K562 (cell line): ENCODE data around the gene NLRP4. TPM values are rescaled to one million over a fixed set of nuclear protein-coding genes. Genes with fewer than 3 reads are reported as not detected.

Experiments
- ATAC-seq: fragments of 200-7000 bp; cut with Tn5 transposase; 3 replicates; pipeline ENCODE4 v1.9.1; 2020; ENCODE audit warnings: moderate library complexity
- BruUV-seq: library from RNA; stranded (reverse); fragments of 400-500 nt; replicated peaks from 2 replicates; lab custom pipeline; 2021; lab: Mats Ljungman, UMichigan
- CTCF ChIA-PET: fragments of 300-600 bp; formaldehyde crosslinking; extraction: SDS; loops from one replicate; lab custom pipeline; 2021; ENCODE audit warnings: low intra/inter-chr PET ratio; lab: Yijun Ruan, JAX
- POLR2A ChIA-PET: fragments of 300-600, 350-650 bp; sonication (Branson Sonifier 250); formaldehyde crosslinking; extraction: SDS; loops from one replicate; lab custom pipeline; 2021; ENCODE audit warnings: antibody characterized with exemption, inconsistent platforms; lab: Yijun Ruan, JAX
- DNase-seq, 4 experiments: peaks; one replicate each; pipeline versions ENCODE4 v3.0.0 to v3.0.0-alpha.2; 2011 to 2018; ENCODE audit warnings: low spot score in 3 of 4, mixed read lengths in 3 of 4; ENCODE audit errors: extremely low read depth in 1 of 4
- FAIRE-seq: peaks from 2 replicates; lab custom pipeline; 2011; peaks lifted over from hg19 to GRCh38; lab: Jason Lieb, UNC
- H2AFZ ChIP-seq: 2 replicates; pipeline ENCODE4 v1.6.0; 2011; ENCODE audit warnings: low read depth, low read length, control low read depth, inconsistent platforms
- H3K27ac ChIP-seq: fragments of 200-600 bp; 3 replicates; pipeline ENCODE4 v1.8.0; 2011; ENCODE audit warnings: low read depth, mild to moderate bottlenecking, control low read depth, inconsistent platforms, low read length, moderate library complexity, mixed read lengths; ENCODE audit errors: extremely low read depth
- H3K27me3 ChIP-seq, 2 experiments: fragments of 300-600 bp in 1 of 2; 2 replicates in 1 of 2; 3 replicates in 1 of 2; pipeline versions ENCODE4 v1.6.0 to v1.8.0; 2011; ENCODE audit warnings: inconsistent platforms in 2 of 2, low read length in 2 of 2, mild to moderate bottlenecking in 1 of 2, mixed read lengths in 1 of 2, moderate library complexity in 1 of 2; ENCODE audit not compliant: control insufficient read depth in 2 of 2, insufficient read depth in 2 of 2
- H3K36me3 ChIP-seq: fragments of 300-600 bp; 3 replicates; pipeline ENCODE4 v1.8.0; 2011; ENCODE audit warnings: mild to moderate bottlenecking, low read length, inconsistent platforms; ENCODE audit not compliant: control insufficient read depth, insufficient read depth
- H3K4me1 ChIP-seq, 2 experiments: fragments of 200-600 bp in 1 of 2; replicated peaks in 1 of 2; 2 replicates in 1 of 2; 3 replicates in 1 of 2; pipeline versions ENCODE4 v1.5.1 to v1.8.0; 2011; ENCODE audit warnings: inconsistent platforms in 2 of 2, low read length in 2 of 2, mild to moderate bottlenecking in 1 of 2, mixed read lengths in 1 of 2, moderate library complexity in 1 of 2; ENCODE audit not compliant: control insufficient read depth in 2 of 2, insufficient read depth in 2 of 2
- H3K4me2 ChIP-seq: 2 replicates; pipeline ENCODE4 v1.6.1; 2011; ENCODE audit warnings: low read length, control low read depth, inconsistent platforms, mixed read lengths; ENCODE audit not compliant: insufficient read depth
- H3K4me3 ChIP-seq: fragments of 200-600 bp; sonication (generic), shearing (Covaris generic); 2 replicates; pipeline ENCODE4 v1.5.1; 2016; ENCODE audit warnings: control low read depth, inconsistent platforms
- H3K79me2 ChIP-seq: fragments of 200-600 bp; 3 replicates; pipeline ENCODE4 v1.8.0; 2011; ENCODE audit warnings: low read length, inconsistent platforms; ENCODE audit not compliant: control insufficient read depth, insufficient read depth
- H3K9ac ChIP-seq, 2 experiments: 2 replicates each; pipeline versions ENCODE4 v1.6.0 to v1.6.1; 2011; ENCODE audit warnings: low read depth in 2 of 2, low read length in 2 of 2, control low read depth in 1 of 2, inconsistent platforms in 1 of 2, mild to moderate bottlenecking in 1 of 2, mixed read lengths in 1 of 2; ENCODE audit not compliant: insufficient read depth in 1 of 2
- H3K9me1 ChIP-seq: one replicate; pipeline ENCODE4 v1.6.0; 2011; ENCODE audit warnings: inconsistent platforms, mild to moderate bottlenecking, low read length, moderate library complexity; ENCODE audit not compliant: control insufficient read depth, insufficient read depth
- H3K9me3 ChIP-seq: replicated peaks from 2 replicates; pipeline ENCODE4 v1.5.1; 2011; ENCODE audit warnings: low read depth, low read length, inconsistent platforms; ENCODE audit not compliant: control insufficient read depth, insufficient read depth
- H4K20me1 ChIP-seq: replicated peaks from 2 replicates; pipeline ENCODE4 v1.6.1; 2011; ENCODE audit warnings: low read length, inconsistent platforms, mixed read lengths; ENCODE audit not compliant: control insufficient read depth, insufficient read depth
- ARID2 ChIP-seq: fragments of 450-650 bp; IDR thresholded peaks from 2 replicates; pipeline ENCODE4 v1.6.1; 2017; ENCODE audit warnings: antibody characterized with exemption, mild to moderate bottlenecking
- BCL6 ChIP-seq: fragments of 250-450 bp; sonication (Bioruptor Pico); IDR thresholded peaks from 2 replicates; pipeline ENCODE4 v1.4.0; 2020
- BRCA1 ChIP-seq, 2 experiments: fragments of 450-650 bp in 1 of 2; sonication (generic) in 1 of 2; formaldehyde crosslinking in 1 of 2; IDR thresholded peaks; 2 replicates each; pipeline versions ENCODE4 v1.5.0 to v1.6.1; 2017 to 2020; ENCODE audit warnings: mild to moderate bottlenecking in 1 of 2, missing genetic modification reagents in 1 of 2
- ELF4 ChIP-seq: fragments of 450-650 bp; formaldehyde crosslinking; IDR thresholded peaks from 2 replicates; pipeline ENCODE4 v1.4.0; 2022; ENCODE audit warnings: missing genetic modification characterization
- HMGN3 ChIP-seq: IDR thresholded peaks from 2 replicates; pipeline ENCODE4 v1.6.1; 2011; ENCODE audit warnings: borderline replicate concordance, low read depth, mild to moderate bottlenecking, mixed read lengths, low read length; ENCODE audit not compliant: insufficient read length; ENCODE audit errors: extremely low read depth
- IFI16 ChIP-seq: fragments of 250-450 bp; sonication (Bioruptor Pico); IDR thresholded peaks from 2 replicates; pipeline ENCODE4 v2.1.2; 2022; ENCODE audit warnings: mild to moderate bottlenecking, inconsistent platforms
- MXI1 ChIP-seq: IDR thresholded peaks from 2 replicates; pipeline ENCODE4 v1.6.1; 2011; ENCODE audit warnings: low read depth, mild to moderate bottlenecking, improper control_type of control experiment, low read length
- TRIM24 ChIP-seq, 2 experiments: fragments of 450-650 bp; IDR thresholded peaks; 2 replicates each; pipeline ENCODE4 v1.6.1; 2016
- U2AF1 ChIP-seq: fragments of 200-400 bp; formaldehyde crosslinking; optimal IDR thresholded peaks from 2 replicates; pipeline ENCODE3; 2017; ENCODE audit warnings: mild to moderate bottlenecking, low read depth, low read length, moderate library complexity
- ZBED1 ChIP-seq: IDR thresholded peaks from 2 replicates; pipeline ENCODE4 v1.6.1; 2014
- ZNF282 ChIP-seq: sonication (generic); formaldehyde crosslinking; IDR thresholded peaks from 2 replicates; pipeline ENCODE4 v1.8.1; 2023; ENCODE audit warnings: missing genetic modification reagents
- WGBS: fragments of 100-300 bp; shearing (Covaris generic); methylation state at CpG from one replicate; pipeline ENCODE4 v1.1.6; 2016; ENCODE audit warnings: low coverage, mixed read lengths; ENCODE audit not compliant: insufficient coverage; ENCODE audit errors: missing lambda C conversion rate; 5-methylcytosine and 5-hydroxymethylcytosine counted together
- in situ Hi-C: fragments of 300-500 bp; cut with MboI; formaldehyde crosslinking; loops from 4 replicates; pipeline ENCODE4 v1.15.0; 2018; ENCODE audit warnings: inconsistent platforms, mixed read lengths
- intact Hi-C: fragments of 100-400 bp; cut with micrococcal nuclease; formaldehyde crosslinking; loops from 2 replicates; pipeline ENCODE4 v1.14.2; 2022
- polyA plus RNA-seq, 8 experiments: library from polyadenylated mRNA; depleted of rRNA in 4 of 8; stranded (reverse) in 5 of 8; unstranded in 3 of 8; fragments of >200 nt; fragmentation: Nextera tagmentation in 2 of 8; fragmentation: Illumina TruSeq in 1 of 8; extraction: Ambion mirVana in 2 of 8; extraction: Trizol in 1 of 8; gene quantifications; 2 replicates each; pipeline versions ENCODE4 v1.2.1 to v1.2.3, GENCODE V29; 2011 to 2014; ENCODE audit warnings: inconsistent platforms in 1 of 8, missing spikeins in 1 of 8
- total RNA-seq, 7 experiments: library from RNA; depleted of rRNA in 6 of 7; stranded (reverse); fragments of >200 nt in 6 of 7; fragmentation: Illumina TruSeq in 2 of 7; extraction: Trizol in 2 of 7; gene quantifications; 2 replicates each; pipeline versions ENCODE4 v1.2.1 to v1.2.3, GENCODE V29; 2011 to 2021; ENCODE audit warnings: low replicate concordance in 1 of 7
- TF ChIP-seq, protein P1 (sequence below): fragments of 250-450 bp; sonication (Bioruptor Pico); IDR thresholded peaks from 2 replicates; pipeline ENCODE4 v1.4.0; 2020

The NLRP4 gene
- total and polyA plus RNA-seq, 9 of the 15 experiments (the other 6 are each of a cell fraction or from before 2014, with no cell fraction given) = 0.03 to 0.14 (median 0.05) TPM; not detected in 3

- TF ChIP-seq TRIM24 (IDR thresholded peaks at IDR 0.05) (peak; percentile 28 to 44; a peak in 2 of 4 replicates), BCL6 (CRISPR knock-in tag) (no peak)
- CTCF ChIA-PET = no interaction called here
- Histone ChIP-seq H3K79me2 (no peaks in the 10 kb centered on the region), H3K27ac (no peak overlapping the region), H3K9me1 (no peaks in the 10 kb centered on the region), H3K4me2 (no peak overlapping the region), H3K36me3 (no peaks in the 10 kb centered on the region), H3K9ac (no peak overlapping the region), H2AFZ (no peak overlapping the region), H3K9me3 (no peaks in the 10 kb centered on the region), H3K27me3 (peaks cover 0 to 9% of the 10 kb centered on the region in 2 experiments; a peak in 2 of 5 replicates), H4K20me1 (no peaks in the 10 kb centered on the region), H3K4me1 (no peaks in the 10 kb centered on the region), H3K4me3 (no peak overlapping the region)
- 2% methylated on average over 5 of the region's 5 CpGs for WGBS
- DNase-seq (no peak), ATAC-seq (no peak), FAIRE-seq (no peak)
- in situ Hi-C loops (no loop called here), intact Hi-C loops (no loop called here)
- POLR2A ChIA-PET = no interaction called here
- no TSS peak for BruUV-seq
These were observed 5.7 kb upstream of the NLRP4 start for GRCh38 chr19:55830656-55831055.

GRCh38 chr19:55831846-55832245, 4.5 kb upstream of the NLRP4 start, which contains the start of gene NLRP11:
TSS of gene NLRP11 (minus strand) at chr19:55831999. CDS start at chr19:55818174, 13,825 bp downstream.
- H3K9me1 ChIP-seq = no peaks in the 10 kb centered on the region
- in situ Hi-C loops = no loop called here
- H4K20me1 ChIP-seq = no peaks in the 10 kb centered on the region
- no peak within 1 kb of the TSS for H3K4me3 ChIP-seq
- no peak within 1 kb of the TSS for H2AFZ ChIP-seq
- TF ChIP-seq BRCA1 (IDR thresholded peaks at IDR 0.05) (no peak), BRCA1 (CRISPR knock-in tag; IDR thresholded peaks at IDR 0.05) (no peak), U2AF1 (no peak), ZNF282 (no peak), HMGN3 (no peak), MXI1 (no peak), ZBED1 (no peak), ARID2 (no peak), IFI16 (CRISPR knock-in tag) (no peak), ELF4 (CRISPR knock-in tag) (no peak)
- TF ChIP-seq, protein P1, sequence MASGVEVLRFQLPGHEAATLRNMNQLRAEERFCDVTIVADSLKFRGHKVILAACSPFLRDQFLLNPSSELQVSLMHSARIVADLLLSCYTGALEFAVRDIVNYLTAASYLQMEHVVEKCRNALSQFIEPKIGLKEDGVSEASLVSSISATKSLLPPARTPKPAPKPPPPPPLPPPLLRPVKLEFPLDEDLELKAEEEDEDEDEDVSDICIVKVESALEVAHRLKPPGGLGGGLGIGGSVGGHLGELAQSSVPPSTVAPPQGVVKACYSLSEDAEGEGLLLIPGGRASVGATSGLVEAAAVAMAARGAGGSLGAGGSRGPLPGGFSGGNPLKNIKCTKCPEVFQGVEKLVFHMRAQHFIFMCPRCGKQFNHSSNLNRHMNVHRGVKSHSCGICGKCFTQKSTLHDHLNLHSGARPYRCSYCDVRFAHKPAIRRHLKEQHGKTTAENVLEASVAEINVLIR (CRISPR knock-in tag) = no peak
- no peak within 1 kb of the TSS for H3K9ac ChIP-seq
- intact Hi-C loops = no loop called here
- DNase-seq (no peak), ATAC-seq (no peak), FAIRE-seq (no peak)
- WGBS = under 1% methylated on average over 10 of the region's 10 CpGs
- H3K9me3 ChIP-seq = no peaks in the 10 kb centered on the region
- ChIA-PET CTCF (no interaction called here), POLR2A (interaction anchor here (0.6 to 1.5 kb wide), 2 partner anchors 11 to 529 kb away, joined by 4 to 5 read pairs; no protein-coding TSS in a partner anchor)
- H3K27me3 ChIP-seq = peaks cover 0 to 9% of the 10 kb centered on the region in 2 experiments; a peak in 2 of 5 replicates
- no peak within 1 kb of the TSS for H3K27ac ChIP-seq
- H3K36me3 ChIP-seq = no peaks in the 10 kb centered on the region
- H3K79me2 ChIP-seq = no peaks in the 10 kb centered on the region
- H3K4me2 ChIP-seq = no peak within 1 kb of the TSS
- no TSS peak for BruUV-seq
- no peaks in the 10 kb centered on the region for H3K4me1 ChIP-seq
